NCI-H446 treated with DMSO at 0.1 percent for 48 hours (cell line): ENCODE measurements around the gene OMP.
A peak's percentile ranks its signal among the peaks of the same experiment; 100 is the strongest.

Source experiments
- DNase-seq: peaks from one replicate; lab custom pipeline; 2025; lab: John Stamatoyannopoulos, UW

Gene OMP

DNA sequence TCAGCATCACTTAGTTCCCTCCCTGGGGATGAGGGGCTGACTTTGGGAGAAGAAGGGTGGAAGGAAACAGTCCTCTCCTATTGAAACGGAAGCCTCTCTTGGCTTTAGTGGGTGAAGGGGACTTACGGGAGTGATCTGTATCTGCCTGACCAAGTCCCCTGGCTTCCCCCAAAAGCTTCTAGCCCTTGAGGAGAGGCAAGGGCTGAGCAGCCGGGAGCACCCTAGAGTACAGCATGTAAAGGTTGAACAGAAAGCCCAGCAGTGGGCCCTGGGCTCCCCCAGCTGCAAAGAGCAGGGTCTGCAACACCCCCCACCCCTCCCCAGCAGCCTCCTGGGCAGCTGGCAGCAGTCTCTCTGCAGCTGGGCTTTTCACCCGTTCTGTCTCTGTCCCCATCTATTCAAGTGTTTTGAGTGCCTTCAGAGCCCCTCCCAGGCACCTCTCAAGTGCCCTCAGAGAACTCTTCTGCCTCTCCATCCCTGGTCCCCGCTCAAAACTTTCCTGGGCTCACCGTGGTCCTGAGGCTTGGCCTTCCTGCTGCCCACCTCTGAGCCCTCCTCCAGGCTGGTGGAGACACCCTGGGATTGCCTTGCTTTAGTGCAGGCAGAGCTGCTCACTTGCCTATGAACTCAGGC, 33.2 kb upstream of the OMP start:
- no peak for DNase-seq

DNA sequence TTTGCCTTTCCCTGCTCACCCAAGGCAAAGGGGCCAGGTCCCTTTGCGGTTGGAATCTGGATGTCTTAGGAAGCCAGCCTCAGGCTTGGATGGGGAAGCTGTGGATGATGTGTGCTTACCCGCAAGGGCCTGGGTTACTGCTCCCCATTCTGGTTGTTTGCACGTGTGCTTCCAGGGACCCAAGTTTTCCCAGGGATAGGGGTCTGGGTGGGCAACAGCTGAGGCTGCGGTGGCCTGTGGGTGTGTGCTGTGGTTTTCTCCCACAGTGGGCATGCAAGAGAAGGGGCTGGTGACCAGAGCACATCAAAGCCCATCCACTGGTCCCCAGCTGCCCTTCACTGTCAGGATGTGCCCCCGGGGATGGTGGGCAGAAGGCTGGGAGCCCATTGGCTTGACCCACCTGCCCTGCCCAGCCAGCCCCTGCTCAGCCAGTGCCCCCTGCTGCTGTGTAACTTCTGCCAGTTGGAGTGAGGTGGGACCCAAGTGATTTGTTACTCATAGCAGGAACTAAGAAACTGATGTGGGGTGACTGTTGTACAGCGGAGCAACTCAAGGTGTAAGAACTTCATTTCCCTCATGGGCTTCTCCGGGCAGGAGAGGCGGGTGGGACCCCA, 32.6 kb upstream of the OMP start:
- DNase-seq: no peak

DNA sequence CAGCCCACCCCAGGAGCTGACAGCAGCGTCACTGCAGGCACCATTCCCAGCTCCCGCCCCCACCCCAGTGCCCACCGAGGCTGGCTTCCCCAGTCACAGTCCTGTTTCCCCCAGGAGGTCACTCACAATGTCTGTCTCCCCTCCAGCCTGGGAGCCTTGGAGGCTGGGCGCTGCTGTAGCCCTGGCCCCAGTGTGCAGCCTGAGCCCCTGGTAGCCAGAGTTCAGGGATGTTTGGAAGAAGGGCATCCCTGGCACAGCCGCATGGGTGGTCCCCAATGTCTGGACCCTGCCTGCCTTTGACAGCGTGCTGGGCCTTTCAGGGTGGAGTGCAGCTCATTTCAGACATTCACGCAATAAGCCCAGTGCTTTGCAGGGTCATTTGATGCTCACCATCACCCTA, 31.6 kb upstream of the OMP start:
- DNase-seq: no peak

- no peak for DNase-seq
Measured at GRCh38 chr11:77071671-77072605, 30.7 kb upstream of the OMP start.

DNA sequence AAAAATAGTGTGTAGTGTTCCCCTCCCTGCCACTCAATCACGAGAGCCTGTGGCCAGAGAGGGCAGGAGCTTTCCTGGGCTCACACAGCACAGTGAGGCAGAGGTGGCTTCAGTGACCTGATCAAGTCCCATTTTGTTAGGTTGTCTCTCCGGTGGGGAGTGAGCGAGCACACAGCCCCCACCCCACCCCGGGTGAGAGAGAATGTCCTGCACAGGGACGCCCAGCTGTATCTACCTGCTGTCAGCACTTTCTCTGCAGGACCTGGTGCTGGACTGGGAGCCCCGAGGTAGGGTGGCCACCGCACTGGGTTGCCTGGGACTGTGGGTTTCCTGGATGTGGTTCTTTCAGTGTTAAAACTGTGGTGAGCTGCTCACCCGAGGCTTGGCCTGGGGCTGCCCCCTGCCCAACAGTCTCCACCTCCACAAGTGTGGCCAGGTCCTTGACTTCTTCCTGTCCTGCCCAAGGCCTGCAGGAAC, 29.8 kb upstream of the OMP start:
- DNase-seq: no peak

GRCh38 chr11:77073328-77074001, 29.2 kb upstream of the OMP start:
- DNase-seq: peak; percentile 53

GRCh38 chr11:77074205-77074604, 28.4 kb upstream of the OMP start:
- no peak for DNase-seq

DNA sequence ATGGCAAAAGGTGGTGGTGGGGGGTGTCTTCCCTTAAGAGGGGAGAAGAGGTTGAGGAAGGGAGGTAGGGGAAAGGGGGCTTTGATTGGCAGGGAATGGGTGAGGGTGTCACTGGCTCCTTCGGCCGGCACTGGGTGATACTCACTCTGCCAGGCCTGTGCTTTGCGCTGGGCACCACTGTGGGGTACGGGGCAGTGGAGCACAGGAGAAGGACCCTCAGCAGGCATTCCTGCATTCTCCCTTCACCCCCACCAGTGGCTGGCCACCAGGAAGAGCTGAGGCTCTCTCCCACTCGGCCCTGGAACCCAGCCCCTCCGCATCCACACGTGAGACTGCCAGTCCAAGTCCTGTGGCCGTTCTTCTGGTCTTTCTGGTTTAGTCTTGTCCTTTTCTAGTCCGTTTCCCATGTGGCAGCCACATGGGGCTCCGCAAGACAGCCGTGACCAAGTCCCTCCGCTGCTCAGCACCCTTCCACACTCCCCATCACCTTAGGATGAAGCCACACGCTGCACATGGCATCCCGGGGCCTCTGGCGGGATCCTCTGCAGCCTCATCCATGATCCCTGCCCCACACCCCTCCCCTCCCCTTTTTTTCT, 27.9 kb upstream of the OMP start:
- no peak for DNase-seq

DNA sequence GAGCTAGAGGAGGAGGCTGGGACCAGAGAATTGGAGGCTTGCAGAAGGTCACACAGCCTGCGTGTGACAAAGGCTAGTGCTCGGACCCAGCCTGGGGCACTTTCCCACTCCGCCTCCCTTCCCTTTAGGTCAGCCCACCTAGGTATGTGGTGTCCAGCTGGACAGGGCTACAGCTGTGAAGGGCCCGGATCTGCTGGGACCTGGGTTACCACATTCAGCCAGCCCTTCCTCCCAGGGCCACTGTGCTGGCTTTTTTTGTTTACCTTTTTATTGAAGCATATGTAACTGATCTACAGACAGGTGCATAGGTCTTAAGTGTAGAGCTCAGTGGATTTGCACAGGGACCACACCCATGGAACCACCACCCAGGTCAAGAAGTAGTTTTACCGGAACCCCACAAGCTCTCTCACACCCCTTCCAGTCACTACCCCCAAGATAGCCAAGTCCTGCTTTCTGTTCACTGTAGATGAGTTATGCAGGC, 27.2 kb upstream of the OMP start:
- no peak for DNase-seq

DNA sequence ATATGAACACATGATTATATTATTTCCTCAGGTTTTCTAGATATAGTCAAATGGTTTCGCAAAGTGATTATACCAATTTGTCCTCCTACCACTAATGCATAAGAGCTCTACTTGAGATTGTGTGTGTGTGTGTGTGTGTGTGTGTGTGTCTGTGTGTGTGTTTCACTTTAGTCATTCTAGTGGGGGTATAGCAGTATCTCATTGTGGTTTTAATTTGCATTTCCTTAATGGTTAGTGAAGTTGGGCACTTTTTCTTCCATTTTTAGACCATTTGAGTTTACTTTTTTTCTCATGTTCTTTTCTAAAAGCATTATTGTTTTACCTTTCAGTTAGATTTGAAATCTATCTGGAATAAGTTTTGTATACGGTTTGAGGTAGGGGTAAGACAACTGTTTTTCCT, 23.0 kb upstream of the OMP start:
- DNase-seq: no peak

GRCh38 chr11:77080643-77081210, 21.9 kb upstream of the OMP start:
- DNase-seq: no peak

DNA sequence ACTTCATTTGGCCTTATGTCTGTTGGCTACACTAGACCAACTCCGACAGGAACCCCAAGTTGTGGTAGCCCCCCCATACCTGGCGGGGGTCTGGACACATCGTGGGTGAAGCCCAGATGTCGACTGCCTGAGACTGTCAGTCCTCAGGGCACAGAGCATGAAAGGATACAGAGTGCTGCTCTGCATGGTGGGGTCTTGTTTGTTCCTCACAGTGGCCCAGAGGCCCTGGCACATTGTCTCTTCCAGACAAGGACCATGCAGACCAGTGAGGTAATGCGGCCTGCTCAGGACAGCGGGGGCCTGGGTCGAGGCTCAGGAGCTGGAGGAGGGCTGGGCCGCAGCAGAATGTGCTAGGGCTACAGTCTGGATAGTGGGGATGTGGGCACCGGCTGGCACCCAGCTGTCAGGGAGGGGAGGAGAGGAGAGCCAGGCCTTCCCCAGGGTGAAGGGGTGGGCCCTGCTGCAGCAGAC, 21.2 kb upstream of the OMP start:
- DNase-seq: no peak

DNA sequence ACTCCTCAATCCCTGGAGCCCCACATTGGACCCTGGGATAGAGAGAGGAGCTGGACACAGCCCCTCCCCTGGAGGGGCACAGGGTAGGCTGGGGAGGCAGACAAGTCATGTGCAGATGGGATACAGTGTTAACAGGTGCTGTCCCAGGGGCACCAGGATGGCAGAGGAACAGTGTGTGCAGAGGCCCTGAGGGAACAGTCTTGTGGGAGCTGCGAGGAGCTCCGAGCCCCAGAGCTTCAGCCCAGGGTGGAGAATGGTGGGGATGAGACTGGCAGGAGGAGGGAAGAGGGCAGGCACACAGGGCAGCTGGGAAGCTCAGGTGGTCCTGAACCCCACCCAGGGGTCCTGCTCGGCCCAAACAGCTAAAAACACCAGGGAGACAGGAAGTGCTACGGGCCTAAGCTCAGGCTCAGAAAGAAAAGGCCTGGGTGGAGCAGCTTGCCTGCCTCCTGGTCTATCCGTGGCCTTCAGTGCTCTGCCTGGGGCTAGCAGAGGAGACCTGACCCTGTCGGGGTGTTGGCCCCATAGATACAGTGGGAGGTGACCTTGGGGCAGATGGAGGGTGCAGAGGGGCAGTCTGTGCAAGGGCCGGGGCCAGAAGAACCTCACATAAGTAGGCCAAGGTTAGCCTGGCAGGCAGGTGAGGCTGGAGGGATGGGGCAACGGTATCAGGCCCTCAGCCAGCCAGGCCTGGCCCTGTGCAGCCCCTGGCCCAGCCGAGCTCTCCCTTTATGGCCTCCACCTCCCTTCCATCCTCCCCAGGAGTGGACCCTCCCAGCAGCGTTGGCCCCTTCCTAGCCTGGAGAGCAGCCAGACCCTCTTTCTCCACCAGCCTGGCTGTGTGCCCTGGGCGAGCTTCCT, 20.4 kb upstream of the OMP start:
- no peak for DNase-seq

DNA sequence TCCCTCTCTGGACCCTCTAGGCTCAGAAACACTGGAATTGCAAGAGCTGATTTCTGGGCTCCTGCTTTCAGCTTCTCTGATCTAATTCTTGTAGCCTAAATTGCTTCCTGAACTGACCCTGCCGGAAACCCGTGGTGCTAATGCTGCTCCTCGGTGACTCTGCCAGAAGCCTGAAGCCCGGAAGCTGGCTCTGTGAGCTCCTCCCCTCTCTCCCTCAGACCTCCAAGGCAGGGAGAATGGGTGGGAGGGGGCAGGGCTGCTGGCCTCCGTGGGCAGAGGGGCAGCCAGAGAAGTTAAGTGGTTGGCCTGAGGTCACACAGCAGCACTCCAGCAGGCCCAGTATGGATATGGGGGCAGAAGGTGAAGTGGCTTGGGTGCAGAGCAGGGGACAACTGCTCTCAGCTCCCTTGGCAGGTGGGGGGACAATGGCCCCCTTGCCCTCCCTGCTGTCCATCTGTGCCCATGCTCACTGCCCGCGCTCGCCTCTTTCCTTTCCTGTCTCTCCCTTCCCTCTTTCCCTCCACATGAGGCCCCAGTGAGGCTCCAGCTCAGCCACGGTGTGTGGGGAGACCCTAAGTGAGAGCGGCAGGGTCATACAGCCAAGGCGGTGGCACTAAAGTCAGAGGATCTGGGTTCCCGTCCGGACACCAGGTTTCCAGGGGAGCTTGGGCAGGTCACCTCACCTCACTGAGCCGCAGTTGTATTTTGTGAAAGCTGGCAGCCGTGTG, 19.6 kb upstream of the OMP start:
- no peak for DNase-seq

DNA sequence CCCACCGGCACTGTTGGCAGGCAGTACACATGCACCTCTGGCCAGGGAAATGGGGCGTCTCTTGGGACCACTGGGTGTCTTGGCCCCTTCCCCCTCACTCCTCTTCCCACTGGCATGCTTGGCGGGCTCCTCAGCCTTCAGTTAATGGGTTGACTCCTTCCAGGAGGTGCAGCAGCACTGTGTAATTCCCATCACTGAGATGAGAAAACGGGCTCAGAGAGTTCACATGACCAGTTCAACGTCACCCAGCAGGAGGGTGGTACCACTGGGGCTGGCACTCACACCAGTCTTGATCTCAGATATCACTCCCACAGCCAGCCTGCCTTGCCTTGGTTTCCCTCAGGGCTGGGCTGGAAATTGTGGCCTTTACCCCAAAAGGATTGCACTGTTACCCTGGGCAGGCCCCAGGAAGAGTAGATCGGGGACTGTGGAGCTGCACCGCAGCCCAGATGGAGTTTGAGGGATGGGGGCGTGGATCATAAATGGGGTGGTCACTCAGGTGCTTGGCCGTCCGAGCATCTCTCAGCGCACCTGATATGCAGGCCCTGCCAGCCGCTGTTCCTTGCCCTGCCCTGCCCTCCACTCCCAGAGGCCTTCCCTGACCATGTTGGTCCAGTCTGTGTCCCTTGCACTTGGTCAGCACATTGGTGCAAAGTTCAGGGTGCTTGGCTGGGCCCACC, 18.9 kb upstream of the OMP start:
- DNase-seq: no peak

DNA sequence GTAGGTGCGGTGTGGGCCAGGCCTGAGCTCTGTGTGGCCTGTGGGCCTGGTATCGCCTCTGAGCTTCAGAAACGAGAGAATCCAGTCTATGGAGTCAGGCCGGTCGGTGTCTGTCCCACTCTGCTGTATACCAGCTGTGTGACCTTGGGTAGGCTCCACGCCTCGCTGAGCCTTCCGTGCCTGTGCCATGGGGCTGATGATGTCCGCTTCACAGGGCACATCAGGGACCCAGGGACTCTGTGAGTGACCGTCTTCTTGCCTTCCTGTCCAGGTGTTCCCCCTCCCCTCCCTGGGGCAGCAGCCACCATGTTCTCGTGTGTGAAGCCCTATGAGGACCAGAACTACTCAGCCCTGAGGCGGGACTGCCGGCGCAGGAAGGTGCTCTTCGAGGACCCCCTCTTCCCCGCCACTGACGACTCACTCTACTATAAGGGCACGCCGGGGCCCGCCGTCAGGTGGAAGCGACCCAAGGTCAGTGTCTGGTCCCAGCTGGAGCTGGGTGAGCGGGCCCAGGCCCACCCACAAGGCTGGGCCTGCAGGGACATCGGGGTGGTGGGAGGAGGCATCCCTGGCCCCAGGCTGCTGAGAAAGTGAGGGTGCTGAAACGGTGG, 18.0 kb upstream of the OMP start:
- DNase-seq: no peak

- no peak for DNase-seq
Measured at GRCh38 chr11:77085652-77086051, 17.0 kb upstream of the OMP start.
